Measurements from ENCODE around the gene GGACT. TPM values are rescaled to one million over a fixed set of nuclear protein-coding genes. Genes with fewer than 3 reads are reported as not detected.

GGACT gene
- total and polyA plus RNA-seq, 12 donors: 1.8 to 16.0 (median 10.2) TPM

DNA sequence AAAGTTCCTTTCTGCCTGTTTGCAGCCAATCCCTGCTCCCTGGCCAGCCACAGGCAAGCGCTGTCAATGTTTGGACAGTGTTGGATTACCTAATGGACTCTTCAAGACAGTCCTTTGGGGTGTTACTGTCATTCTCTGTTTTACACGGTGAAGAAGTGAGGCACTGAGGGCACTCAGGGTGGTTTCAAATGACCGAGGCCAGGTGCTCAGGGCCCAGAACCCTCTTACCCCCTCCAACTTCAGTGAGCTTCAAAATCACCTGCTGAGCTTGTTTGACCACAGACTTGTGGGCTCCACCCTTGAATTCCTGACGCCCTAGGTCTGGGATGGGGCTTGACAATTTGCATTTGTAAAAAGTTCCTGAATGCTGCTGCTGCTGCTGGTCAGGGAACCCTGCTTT is 97.9 kb downstream of the GGACT start:
- intact Hi-C loops (cut with DNase I): no loop called here
- Histone ChIP-seq H3K36me3 (replicated peaks in 1 of 2) (no peaks in the 10 kb centered on the region), H3K4me3 (no peak overlapping the region), H3K27me3 (no peaks in the 10 kb centered on the region), H3K9me3 (replicated peaks in 1 of 3) (no peaks in the 10 kb centered on the region), H3K27ac (peak overlapping the region in 2 of 5 donors; percentile 64 to 71), H3K4me1 (replicated peaks in 1 of 2) (peaks cover 0 to 20% of the 10 kb centered on the region in 2 donors)
- 77 to 93% (median 84%) methylated on average over 4 of the region's 4 CpGs for WGBS, 4 donors
- DNase-seq: no peak
- TF ChIP-seq POLR2A (IDR thresholded peaks at IDR 0.05): no peak
- TF ChIP-seq, protein P1, sequence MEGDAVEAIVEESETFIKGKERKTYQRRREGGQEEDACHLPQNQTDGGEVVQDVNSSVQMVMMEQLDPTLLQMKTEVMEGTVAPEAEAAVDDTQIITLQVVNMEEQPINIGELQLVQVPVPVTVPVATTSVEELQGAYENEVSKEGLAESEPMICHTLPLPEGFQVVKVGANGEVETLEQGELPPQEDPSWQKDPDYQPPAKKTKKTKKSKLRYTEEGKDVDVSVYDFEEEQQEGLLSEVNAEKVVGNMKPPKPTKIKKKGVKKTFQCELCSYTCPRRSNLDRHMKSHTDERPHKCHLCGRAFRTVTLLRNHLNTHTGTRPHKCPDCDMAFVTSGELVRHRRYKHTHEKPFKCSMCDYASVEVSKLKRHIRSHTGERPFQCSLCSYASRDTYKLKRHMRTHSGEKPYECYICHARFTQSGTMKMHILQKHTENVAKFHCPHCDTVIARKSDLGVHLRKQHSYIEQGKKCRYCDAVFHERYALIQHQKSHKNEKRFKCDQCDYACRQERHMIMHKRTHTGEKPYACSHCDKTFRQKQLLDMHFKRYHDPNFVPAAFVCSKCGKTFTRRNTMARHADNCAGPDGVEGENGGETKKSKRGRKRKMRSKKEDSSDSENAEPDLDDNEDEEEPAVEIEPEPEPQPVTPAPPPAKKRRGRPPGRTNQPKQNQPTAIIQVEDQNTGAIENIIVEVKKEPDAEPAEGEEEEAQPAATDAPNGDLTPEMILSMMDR (IDR thresholded peaks at IDR 0.05): no peak

DNA sequence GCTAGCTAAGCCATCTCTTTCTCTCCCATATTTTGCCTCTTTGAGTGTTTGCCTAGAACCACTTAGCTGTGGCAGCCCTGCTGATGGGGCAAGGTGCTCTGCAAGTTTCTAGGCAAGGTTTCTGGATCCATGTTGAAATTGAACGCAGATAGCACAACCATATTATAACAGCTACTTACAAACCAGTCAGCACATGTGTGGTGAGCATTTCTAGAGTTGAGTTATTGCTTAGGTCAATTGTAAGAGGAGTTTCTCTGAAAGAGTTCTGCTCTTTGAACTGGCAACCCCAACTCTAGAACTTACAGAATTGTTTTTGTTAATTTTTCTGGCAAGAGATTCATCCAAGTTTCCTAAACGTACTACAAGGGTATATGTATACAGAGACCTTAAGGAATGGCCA is 103.3 kb downstream of the GGACT start:
- TF ChIP-seq POLR2A (IDR thresholded peaks at IDR 0.05): no peak
- TF ChIP-seq, protein P1 (IDR thresholded peaks at IDR 0.05): no peak
- intact Hi-C loops (cut with DNase I): no loop called here
- WGBS, 4 donors: 61 to 94% (median 90%) methylated on average over 2 of the region's 2 CpGs

DNA sequence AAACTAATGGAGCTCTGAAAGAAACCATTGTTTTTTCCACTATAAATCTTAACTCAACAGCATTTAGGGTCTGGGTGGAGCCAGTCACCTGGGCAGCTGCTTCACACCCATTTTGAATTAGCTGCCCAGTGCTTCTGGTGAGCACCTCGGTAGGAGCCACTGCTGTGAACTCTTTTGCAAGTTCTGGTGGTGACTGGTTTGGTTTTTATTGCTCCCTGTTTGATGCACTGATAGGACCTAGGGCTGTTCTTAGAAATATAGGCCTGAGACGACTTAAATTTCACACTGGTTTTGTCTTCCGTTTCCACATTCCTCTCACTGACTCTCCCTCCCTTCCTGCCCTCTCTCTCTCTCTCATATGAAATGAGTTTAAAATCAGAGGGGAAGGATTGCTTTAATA is 103.9 kb downstream of the GGACT start:
- H3K4me1 ChIP-seq (replicated peaks in 1 of 2): no peaks in the 10 kb centered on the region
- TF ChIP-seq POLR2A (IDR thresholded peaks at IDR 0.05): no peak
- TF ChIP-seq, protein P1 (IDR thresholded peaks at IDR 0.05): no peak
- no peaks in the 10 kb centered on the region for H3K27me3 ChIP-seq
- no peak overlapping the region for H3K27ac ChIP-seq
- no peaks in the 10 kb centered on the region for H3K9me3 ChIP-seq (replicated peaks in 1 of 3)
- H3K4me3 ChIP-seq: no peak overlapping the region
- H3K36me3 ChIP-seq (replicated peaks in 1 of 2): no peaks in the 10 kb centered on the region
- no peak for DNase-seq
- intact Hi-C loops (cut with DNase I): no loop called here
- WGBS, 4 donors: 88 to 96% (median 93%) methylated on average over 3 of the region's 3 CpGs

More for the DNA sequence above, 103.3 kb downstream of the GGACT start:
- H3K27ac ChIP-seq: no peak overlapping the region
- no peaks in the 10 kb centered on the region for H3K4me1 ChIP-seq (replicated peaks in 1 of 2)
- no peak for DNase-seq
- H3K36me3 ChIP-seq (replicated peaks in 1 of 2): no peaks in the 10 kb centered on the region
- no peaks in the 10 kb centered on the region for H3K9me3 ChIP-seq (replicated peaks in 1 of 3)
- H3K4me3 ChIP-seq: no peak overlapping the region
- H3K27me3 ChIP-seq: no peaks in the 10 kb centered on the region

DNA sequence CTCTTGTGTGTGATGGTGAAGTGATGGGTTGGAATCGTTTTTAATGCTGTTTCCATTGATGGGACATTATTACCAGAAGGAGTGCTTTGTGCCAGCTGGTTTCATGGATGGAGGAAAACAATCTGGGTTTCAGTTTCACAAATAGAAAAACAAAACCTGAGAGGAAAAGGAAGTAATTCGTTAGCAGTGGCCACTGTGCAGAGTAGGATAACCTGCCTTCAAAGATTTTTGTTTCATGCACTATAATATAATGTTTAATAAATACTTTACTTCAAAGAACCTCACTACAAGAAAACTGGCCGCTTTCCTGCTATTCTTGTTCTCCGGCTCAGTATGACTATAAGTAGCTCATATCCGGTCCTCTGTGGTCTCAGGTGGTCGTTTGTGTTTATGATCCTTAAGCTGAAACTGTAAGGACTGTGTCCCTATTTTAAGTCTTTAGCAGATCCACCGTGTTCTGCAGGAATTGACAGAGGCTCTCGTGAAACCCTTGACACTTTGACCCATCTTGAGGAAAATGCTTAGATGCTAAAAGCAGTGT is 104.7 kb downstream of the GGACT start:
- intact Hi-C loops (cut with DNase I): no loop called here
- WGBS, 4 donors: 60 to 70% (median 69%) methylated on average over 8 of the region's 8 CpGs

More for the DNA sequence above, 104.7 kb downstream of the GGACT start:
- no peaks in the 10 kb centered on the region for H3K9me3 ChIP-seq (replicated peaks in 1 of 3)
- no peaks in the 10 kb centered on the region for H3K27me3 ChIP-seq
- H3K36me3 ChIP-seq (replicated peaks in 1 of 2): no peaks in the 10 kb centered on the region
- TF ChIP-seq POLR2A (IDR thresholded peaks at IDR 0.05): no peak
- TF ChIP-seq, protein P1 (IDR thresholded peaks at IDR 0.05): no peak
- no peak for DNase-seq
- no peak overlapping the region for H3K27ac ChIP-seq
- no peak overlapping the region for H3K4me3 ChIP-seq
- no peaks in the 10 kb centered on the region for H3K4me1 ChIP-seq (replicated peaks in 1 of 2)

Data from adrenal gland (tissue), 12 donors.